ENCODE measurements around the gene COA8.
A peak's percentile ranks its signal among the peaks of the same experiment; 100 is the strongest.

COA8 gene

DNA sequence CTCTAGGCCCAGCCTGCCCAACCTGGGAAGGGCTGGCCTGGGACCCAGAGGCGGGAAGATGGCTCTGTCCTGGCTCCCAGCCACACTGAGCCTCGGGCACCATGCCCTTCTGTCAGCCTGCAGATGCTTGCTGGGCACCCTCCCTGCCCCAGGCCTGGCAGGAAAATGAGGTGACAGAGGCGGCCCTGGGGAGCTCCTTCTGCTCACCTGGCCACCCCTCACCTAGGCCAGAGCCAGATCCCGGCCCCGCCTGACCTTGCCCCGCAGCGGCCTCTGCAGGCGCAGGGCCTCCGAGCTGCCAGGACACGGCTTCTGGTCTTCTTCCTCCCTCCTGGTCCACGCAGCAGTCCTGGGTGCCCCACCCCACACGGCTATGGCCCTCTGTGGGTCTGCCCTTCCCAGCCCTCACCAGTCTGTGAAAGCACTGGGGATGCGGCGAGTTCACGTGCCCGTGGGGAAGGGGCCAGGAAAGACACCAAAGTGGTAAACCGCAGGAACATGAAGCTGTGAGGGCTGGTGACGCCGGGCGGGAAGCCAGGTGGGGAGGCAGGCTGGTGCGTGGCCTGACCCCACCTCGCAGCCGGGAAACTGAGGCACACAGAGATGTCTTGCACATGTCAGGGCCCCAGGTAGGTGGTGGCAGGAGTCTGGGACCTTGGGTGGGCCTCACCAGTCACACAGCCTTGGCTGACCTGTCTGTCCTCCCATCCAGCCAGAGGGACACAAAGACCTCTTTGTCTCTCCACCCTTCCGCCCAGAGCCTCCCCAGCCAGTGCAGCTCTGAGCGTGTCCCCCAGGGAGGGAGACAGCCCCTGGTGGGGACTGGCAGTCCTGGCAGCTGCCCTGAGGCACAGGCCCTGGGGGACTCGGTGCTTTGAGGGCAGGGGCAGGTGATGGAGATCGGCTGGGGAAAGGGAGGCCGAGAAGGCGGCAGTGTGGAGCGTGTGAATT lies 13.1 kb upstream of the COA8 start:
- no peak for DNase-seq

DNA sequence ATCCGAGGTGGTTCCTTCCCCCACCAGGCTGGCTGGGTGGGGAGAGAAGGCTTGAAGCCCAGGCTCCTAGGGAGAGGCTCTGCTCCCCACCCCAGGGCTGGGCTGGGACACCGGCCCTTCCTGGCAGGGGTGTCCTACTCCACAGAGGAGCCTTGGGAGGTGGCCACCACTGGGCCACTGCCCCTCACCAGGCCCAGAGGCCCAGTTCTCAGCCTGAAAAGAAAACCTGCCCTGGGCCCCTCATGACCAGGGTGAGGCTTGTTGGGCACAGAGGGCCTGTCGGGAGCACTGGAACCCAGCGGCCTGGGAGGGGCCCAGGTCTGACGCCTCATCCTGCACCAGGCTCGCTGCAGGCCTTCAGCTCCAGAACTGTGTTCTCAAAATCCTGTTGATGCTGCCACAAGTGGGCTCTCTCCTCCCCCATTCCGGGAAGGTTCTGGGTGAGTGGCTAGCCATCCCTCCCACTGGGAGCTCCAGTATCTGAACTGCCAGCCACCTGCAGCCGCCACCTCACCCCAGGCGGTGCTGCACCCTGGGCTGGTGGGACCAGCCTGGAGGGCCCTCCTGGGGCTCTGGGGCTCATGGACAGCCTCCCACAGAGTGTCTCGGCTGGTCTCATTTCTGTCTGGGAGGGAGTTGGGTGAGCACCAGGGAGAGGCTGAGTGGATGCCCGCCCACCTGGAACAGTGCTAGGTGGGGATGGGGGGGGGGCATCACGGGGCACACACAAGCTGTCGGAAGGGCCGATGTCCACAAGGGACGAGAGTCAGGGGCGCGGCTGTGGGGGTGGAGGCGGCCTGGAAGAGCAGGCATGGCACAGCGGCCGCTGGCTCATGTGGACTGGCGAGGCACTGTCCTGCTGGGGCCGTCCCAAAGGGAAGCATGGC lies 12.1 kb upstream of the COA8 start:
- no peak for DNase-seq

GRCh38 chr14:103551338-103551762 lies 11.4 kb upstream of the COA8 start:
- no peak for DNase-seq

- DNase-seq = no peak
These were observed 10.5 kb upstream of the COA8 start for GRCh38 chr14:103552011-103552845.

DNA sequence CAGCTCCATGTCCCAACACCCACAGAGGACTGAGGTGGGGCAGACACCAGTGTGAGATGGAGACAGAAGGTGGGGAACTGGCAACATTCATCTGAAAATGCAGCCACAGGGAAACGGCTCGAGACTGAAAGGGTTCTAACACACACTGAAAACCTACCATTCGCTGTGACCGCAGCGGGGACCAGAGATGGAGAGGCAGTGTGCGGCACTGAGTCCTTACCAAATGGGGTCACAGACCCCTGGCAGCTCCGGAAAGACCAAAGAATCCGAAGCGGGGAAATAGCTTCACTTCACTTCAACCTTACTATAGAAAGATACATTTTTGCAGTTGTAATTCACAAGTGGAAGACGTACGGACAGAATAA lies 9.9 kb upstream of the COA8 start:
- no peak for DNase-seq

GRCh38 chr14:103555559-103556337 lies 7.0 kb upstream of the COA8 start:
- DNase-seq = no peak

DNA sequence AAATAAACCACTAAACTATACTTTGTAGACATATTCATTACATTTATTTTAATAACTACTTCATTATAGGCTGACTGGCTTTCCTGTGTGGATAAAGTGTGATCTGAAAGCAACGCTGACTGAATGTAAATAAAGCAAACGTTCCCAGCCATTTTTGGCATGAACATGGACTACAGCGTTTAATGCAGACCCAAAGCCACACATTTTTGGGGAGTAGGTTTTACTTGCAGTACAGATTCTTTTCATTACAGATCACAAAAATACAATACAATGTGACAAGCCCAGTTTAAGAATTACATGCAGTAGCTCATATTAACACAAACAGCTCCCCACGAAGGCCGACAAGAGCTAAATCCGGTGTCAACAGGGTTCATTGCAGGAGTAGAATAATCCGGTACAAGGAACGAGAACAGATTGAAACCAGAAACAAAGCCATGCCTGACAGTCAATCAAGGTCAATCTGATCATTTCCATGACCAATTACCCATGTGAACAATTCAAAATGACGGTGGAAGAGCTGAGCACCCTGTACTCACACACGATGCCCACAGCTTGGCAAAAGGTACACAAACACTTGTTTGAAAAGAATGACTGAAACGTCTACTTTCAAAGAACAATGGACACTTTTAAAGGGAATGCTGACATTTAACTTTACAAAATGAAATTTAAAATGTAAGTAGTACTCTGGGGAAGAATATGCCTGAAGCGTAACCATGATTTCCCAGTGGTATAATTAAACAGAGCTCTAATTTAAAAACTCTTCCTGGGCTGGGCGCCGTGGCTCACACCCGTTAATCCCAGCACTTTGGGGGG lies 5.6 kb upstream of the COA8 start:
- no peak for DNase-seq

DNA sequence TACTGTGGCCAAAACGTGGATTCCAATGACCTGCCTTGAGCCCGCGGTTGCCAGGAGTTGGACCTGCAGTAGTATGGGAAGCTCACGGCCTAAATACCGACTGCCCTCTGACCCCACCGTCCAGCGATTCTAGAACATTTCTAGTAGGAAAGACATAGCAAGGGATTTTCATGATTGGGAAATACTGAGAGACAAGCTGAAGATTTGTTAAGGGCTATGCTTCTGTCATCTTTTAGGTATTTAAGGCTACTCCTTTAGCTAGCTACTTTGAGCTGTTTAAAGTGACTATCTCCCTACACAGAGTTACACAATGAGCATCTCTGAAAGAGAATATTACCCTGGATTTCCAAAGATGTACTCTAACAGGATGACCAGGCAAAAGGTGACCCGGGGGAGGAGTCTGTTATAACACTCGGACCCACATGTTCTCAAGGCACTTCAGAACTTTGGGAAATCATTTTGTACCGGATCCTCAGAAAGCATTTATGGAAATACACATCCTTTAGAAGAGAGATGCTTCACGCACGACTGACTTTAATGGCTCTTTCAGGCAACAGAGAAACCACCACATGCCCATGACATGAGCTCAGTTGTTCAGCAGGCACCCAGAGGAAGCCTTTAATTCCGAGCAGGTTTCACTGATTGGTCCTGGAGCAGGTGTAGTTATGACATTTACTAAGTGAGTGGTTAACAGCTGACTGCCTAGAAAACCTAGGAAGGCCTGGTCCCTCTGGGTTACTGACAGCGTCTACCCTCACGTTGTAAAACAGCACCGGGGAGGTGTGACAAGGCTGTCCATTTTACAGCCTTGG lies 4.5 kb upstream of the COA8 start:
- no peak for DNase-seq

DNA sequence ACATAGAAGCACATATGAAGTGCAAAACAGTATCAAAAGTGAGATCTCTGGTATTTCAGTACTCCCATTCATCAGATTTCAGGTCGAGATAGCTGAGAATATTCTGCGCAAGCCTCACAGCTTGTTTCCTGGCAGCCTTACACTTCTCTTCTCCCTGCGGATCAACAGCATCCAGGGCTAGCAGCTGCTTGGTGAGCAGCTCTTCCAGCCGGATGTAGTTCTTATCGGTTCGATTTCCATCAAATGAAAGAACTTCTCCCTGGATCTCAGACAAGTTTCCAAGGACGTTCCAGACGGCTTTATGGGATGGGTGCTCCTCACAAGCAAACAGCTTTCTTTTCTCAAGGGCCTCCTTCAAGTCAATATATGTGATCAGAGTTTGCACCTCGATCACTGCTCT lies 3.0 kb upstream of the COA8 start:
- no peak for DNase-seq

DNA sequence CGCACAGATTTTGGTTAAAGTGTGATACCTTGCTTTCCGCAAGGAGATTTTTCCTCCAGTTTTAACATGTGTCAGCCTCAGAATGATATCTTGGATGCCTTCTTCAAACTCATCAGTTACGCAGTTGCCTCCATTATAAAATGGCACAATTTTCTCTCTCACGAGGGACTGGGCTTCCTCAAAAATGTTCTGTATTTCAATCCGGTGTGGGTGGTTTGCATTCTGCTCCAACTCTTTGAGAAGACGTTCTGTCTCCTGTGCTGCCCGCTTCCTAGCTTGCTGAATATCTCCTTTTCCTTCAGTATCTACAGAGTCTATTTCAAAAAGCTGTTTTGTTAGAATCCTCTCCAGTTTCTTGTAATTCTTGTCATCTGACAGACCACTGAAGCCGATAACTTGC lies 2.1 kb upstream of the COA8 start:
- no peak for DNase-seq

DNA sequence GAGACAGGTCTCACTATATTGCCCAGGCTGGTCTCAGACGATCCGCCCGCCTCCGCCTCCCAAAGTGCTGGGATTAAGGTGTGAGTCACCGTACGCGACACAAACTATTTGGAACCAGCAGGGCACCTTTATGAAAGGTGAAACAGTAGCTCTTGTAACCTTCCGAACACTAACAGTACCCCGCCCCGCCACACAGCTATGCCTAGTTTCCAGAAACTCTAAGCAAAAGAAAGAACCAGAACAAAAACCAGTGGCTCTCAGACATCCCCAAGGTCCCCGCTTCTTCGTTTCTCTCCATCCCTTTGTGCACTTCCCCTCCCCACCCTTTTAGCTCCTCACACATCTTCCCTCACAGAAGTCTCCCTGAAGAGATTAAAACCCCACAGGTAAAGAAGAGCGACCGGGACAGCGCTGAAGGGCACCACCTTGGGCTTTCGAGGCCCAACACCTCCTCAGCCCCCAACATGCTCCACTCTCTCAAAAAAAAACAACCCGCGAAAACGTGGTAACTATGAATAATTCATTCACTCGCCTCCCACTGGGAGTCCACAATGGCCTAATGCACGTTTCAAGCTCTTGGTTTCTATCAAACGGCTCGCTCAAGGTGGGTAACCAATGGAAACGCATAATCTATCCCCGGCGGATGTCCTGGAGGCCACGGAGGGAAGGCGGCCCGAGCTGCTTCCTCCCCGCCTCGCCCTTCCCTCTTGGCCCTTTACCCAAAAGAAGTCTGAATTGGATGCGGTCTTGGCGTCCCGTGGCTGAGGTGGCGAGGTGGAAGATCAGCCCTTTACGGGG lies 1.2 kb upstream of the COA8 start:
- DNase-seq = peak; percentile 24

GRCh38 chr14:103562179-103562428 lies 656 bp upstream of the COA8 start:
- no peak for DNase-seq

DNA sequence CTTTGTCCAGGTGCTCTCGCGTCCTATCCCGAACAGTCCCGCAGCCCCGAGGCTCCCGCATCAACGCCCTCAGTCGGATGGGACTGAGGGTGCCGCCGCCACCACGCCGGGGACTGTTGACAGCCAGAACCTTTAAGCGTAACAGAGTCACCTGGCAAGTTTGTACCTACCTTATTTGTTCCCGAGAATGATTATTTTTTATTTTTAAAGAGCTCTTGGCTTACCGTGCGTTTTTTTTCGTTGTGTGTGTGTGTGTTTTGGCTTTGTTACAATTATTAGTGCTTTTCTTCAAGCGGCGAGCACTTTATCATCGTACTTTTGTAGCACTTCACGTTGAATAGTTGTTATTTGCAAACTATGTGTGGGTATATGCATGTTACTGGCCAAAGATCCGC lies 463 bp downstream of the COA8 start:
- no peak for DNase-seq

- DNase-seq = no peak
These were observed 1.2 kb downstream of the COA8 start for GRCh38 chr14:103563844-103564505.

GRCh38 chr14:103568952-103569351 lies 6.2 kb downstream of the COA8 start:
- no peak for DNase-seq

GRCh38 chr14:103569408-103569807 lies 6.6 kb downstream of the COA8 start:
- no peak for DNase-seq

- DNase-seq = no peak
These were observed 11.3 kb downstream of the COA8 start for GRCh38 chr14:103574104-103574503.

DNA sequence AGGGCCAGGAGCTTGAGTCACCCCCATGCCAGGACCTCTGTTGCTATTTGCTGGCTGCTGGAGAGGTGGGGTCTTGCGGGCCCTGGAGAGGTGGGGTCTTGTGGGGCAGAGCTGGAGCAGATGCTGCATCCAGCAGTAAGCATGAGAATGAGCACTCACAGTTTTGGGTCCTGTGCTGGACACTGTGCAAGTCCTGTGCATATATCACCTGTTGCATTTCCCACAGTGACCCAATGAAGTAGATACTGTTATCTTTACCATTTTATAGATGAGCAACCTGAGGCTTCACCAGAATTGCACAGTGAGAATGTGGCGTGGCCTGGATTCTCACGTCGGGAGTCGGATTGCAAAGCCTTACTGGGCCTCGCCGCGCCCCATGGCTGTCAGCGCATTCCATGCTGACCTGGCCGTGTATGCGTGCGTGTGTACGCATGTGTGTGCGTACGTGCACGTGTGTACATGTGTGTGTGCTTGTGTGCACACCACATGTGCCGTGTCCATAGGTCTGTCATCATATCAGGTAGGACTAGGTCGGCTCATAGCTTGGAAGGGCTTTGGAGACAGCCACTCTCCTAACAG lies 12.0 kb downstream of the COA8 start:
- DNase-seq = no peak
